K562 (cell line): ENCODE results near the gene SOS2.

Experiments
- CEBPZ ChIP-seq: fragments of 150-350 bp; IDR thresholded peaks from 2 replicates; pipeline ENCODE4 v1.6.1; 2014; ENCODE audit warnings: low read depth, mild to moderate bottlenecking, low read length, borderline replicate concordance
- E2F5 ChIP-seq: sonication (generic); formaldehyde crosslinking; IDR thresholded peaks from 2 replicates; pipeline ENCODE4 v1.8.0; 2022; ENCODE audit warnings: mild to moderate bottlenecking, missing genetic modification reagents
- FOSL1 ChIP-seq: fragments of 200-800 bp; sonication (Bioruptor generic); conservative IDR thresholded peaks from 2 replicates; pipeline ENCODE4 v1.6.1; 2016; ENCODE audit warnings: missing genetic modification characterization, missing compliant biosample characterization
- GABPB1 ChIP-seq: sonication (generic); formaldehyde crosslinking; IDR thresholded peaks from 2 replicates; pipeline ENCODE4 v1.8.0; 2022; ENCODE audit warnings: mild to moderate bottlenecking, missing genetic modification reagents
- POLR2A ChIP-seq: fragments of 450-650 bp; conservative IDR thresholded peaks from 2 replicates; pipeline ENCODE4 v1.6.1; 2016
- SPI1 ChIP-seq: IDR thresholded peaks from 2 replicates; pipeline ENCODE4 v1.6.1; 2011; ENCODE audit warnings: low read depth, low read length, control low read depth, borderline replicate concordance
- TAF1 ChIP-seq: IDR thresholded peaks from 2 replicates; pipeline ENCODE4 v1.6.1; 2011; ENCODE audit warnings: mild to moderate bottlenecking, low read length, moderate library complexity; ENCODE audit not compliant: insufficient read depth, control insufficient read depth, severe bottlenecking; ENCODE audit errors: extremely low read depth
- TGIF2 ChIP-seq: sonication (generic); formaldehyde crosslinking; IDR thresholded peaks from 2 replicates; pipeline ENCODE4 v1.8.1; 2022; ENCODE audit warnings: mild to moderate bottlenecking, missing genetic modification reagents, moderate library complexity
- U2AF2 ChIP-seq: fragments of 200-400 bp; formaldehyde crosslinking; optimal IDR thresholded peaks from 2 replicates; pipeline ENCODE3; 2017; ENCODE audit warnings: low read depth, mild to moderate bottlenecking, low read length
- ZKSCAN1 ChIP-seq: fragments of 150-350 bp; IDR thresholded peaks from 2 replicates; pipeline ENCODE4 v1.6.1; 2016; ENCODE audit warnings: low read depth, low read length
- ZNF282 ChIP-seq: sonication (generic); formaldehyde crosslinking; IDR thresholded peaks from 2 replicates; pipeline ENCODE4 v1.8.1; 2023; ENCODE audit warnings: missing genetic modification reagents
- ZNF3 ChIP-seq: fragments of 250-450 bp; sonication (Bioruptor Pico); IDR thresholded peaks from 2 replicates; pipeline ENCODE4 v1.5.0; 2021; ENCODE audit warnings: mild to moderate bottlenecking, moderate library complexity
- TF ChIP-seq, protein P1 (sequence below), 3 experiments: IDR thresholded peaks in 2 of 3; conservative IDR thresholded peaks in 1 of 3; 2 replicates each; pipeline ENCODE4 v1.5.1; 2011 to 2012; ENCODE audit warnings: low read length in 3 of 3, mild to moderate bottlenecking in 3 of 3, control low read depth in 2 of 3, improper control_type of control experiment in 1 of 3, inconsistent platforms in 1 of 3, low read depth in 1 of 3, mixed read lengths in 1 of 3, moderate library complexity in 1 of 3; ENCODE audit not compliant: insufficient read depth in 2 of 3

GRCh38 chr14:50100805-50101204, 130.6 kb downstream of the SOS2 start:
- TF ChIP-seq, protein P1, sequence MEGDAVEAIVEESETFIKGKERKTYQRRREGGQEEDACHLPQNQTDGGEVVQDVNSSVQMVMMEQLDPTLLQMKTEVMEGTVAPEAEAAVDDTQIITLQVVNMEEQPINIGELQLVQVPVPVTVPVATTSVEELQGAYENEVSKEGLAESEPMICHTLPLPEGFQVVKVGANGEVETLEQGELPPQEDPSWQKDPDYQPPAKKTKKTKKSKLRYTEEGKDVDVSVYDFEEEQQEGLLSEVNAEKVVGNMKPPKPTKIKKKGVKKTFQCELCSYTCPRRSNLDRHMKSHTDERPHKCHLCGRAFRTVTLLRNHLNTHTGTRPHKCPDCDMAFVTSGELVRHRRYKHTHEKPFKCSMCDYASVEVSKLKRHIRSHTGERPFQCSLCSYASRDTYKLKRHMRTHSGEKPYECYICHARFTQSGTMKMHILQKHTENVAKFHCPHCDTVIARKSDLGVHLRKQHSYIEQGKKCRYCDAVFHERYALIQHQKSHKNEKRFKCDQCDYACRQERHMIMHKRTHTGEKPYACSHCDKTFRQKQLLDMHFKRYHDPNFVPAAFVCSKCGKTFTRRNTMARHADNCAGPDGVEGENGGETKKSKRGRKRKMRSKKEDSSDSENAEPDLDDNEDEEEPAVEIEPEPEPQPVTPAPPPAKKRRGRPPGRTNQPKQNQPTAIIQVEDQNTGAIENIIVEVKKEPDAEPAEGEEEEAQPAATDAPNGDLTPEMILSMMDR (IDR thresholded peaks at IDR 0.05 in 2 of 3, conservative IDR thresholded peaks at IDR 0.05 in 1 of 3; ENCODE audit: insufficient read depth in 2 of 3, low read depth in 1 of 3, low read length in 3 of 3): no peak
- no peak for TF ChIP-seq FOSL1
- no peak for TF ChIP-seq ZNF282 (CRISPR knock-in tag)
- TF ChIP-seq CEBPZ: no peak
- no peak for TF ChIP-seq E2F5 (CRISPR knock-in tag)
- TF ChIP-seq TGIF2 (CRISPR knock-in tag): no peak
- TF ChIP-seq POLR2A: no peak
- TF ChIP-seq U2AF2: no peak
- TF ChIP-seq ZNF3 (CRISPR knock-in tag): no peak
- TF ChIP-seq SPI1: no peak
- TF ChIP-seq GABPB1 (CRISPR knock-in tag): no peak
- no peak for TF ChIP-seq ZKSCAN1
- TF ChIP-seq TAF1: no peak
